DOHH2 (cell line): ENCODE results near the gene GLYATL3.

Source experiments
- H3F3A ChIP-seq: fragments of 200-600 bp; sonication (generic), shearing (Covaris generic); 2 replicates; pipeline ENCODE4 v1.6.0; 2016; ENCODE audit warnings: antibody characterized with exemption, mild to moderate bottlenecking; ENCODE audit not compliant: control insufficient read depth, insufficient read depth
- H3K27ac ChIP-seq: fragments of 200-600 bp; sonication (generic); 2 replicates; pipeline ENCODE4 v1.5.1; 2014; ENCODE audit warnings: low read depth, mild to moderate bottlenecking, low read length, moderate library complexity
- H3K27me3 ChIP-seq: fragments of 200-600 bp; sonication (generic); 2 replicates; pipeline ENCODE4 v1.6.1; 2014; ENCODE audit warnings: mild to moderate bottlenecking, low read length, mixed read lengths; ENCODE audit not compliant: control insufficient read depth
- H3K36me3 ChIP-seq: fragments of 200-600 bp; sonication (generic); 2 replicates; pipeline ENCODE4 v1.6.1; 2014; ENCODE audit warnings: mild to moderate bottlenecking, low read length, moderate library complexity, mixed read lengths; ENCODE audit not compliant: control insufficient read depth
- H3K4me1 ChIP-seq: fragments of 200-600 bp; sonication (generic); 2 replicates; pipeline ENCODE4 v1.6.1; 2014; ENCODE audit warnings: mild to moderate bottlenecking, low read length, mixed read lengths; ENCODE audit not compliant: control insufficient read depth
- H3K4me2 ChIP-seq: fragments of 200-600 bp; sonication (generic); 2 replicates; pipeline ENCODE4 v1.6.0; 2014; ENCODE audit warnings: mild to moderate bottlenecking, low read length, moderate library complexity
- H3K4me3 ChIP-seq: fragments of 200-600 bp; sonication (generic); 2 replicates; pipeline ENCODE4 v1.5.1; 2014; ENCODE audit warnings: mild to moderate bottlenecking, low read length, mixed read lengths
- H3K79me2 ChIP-seq: fragments of 200-600 bp; sonication (generic); 2 replicates; pipeline ENCODE4 v1.6.1; 2014; ENCODE audit warnings: mild to moderate bottlenecking, low read length, mixed read lengths; ENCODE audit not compliant: control insufficient read depth
- H3K9me2 ChIP-seq: fragments of 200-600 bp; sonication (generic); replicated peaks from 2 replicates; pipeline ENCODE4 v1.6.1; 2014; ENCODE audit warnings: mild to moderate bottlenecking, low read length, mixed read lengths; ENCODE audit not compliant: control insufficient read depth
- H3K9me3 ChIP-seq: fragments of 200-600 bp; sonication (generic); 2 replicates; pipeline ENCODE4 v1.6.1; 2014; ENCODE audit warnings: antibody characterized with exemption, low read length, mixed read lengths; ENCODE audit not compliant: control insufficient read depth, insufficient read depth
- H4K20me1 ChIP-seq: fragments of 200-600 bp; sonication (generic); 2 replicates; pipeline ENCODE4 v1.6.0; 2014; ENCODE audit warnings: low read depth, mild to moderate bottlenecking, antibody characterized with exemption, low read length, moderate library complexity; ENCODE audit not compliant: control insufficient read depth, insufficient read depth
- EZH2phosphoT487 ChIP-seq: fragments of 200-600 bp; sonication (generic); IDR thresholded peaks from 2 replicates; pipeline ENCODE4 v1.6.1; 2017; ENCODE audit warnings: borderline replicate concordance, mild to moderate bottlenecking, antibody characterized with exemption, low read length, moderate library complexity, mixed read lengths
- TF ChIP-seq, protein P1 (sequence below): fragments of 200-600 bp; sonication (generic); IDR thresholded peaks from one replicate; pipeline ENCODE4 v1.5.1; 2014; ENCODE audit warnings: antibody characterized with exemption, mild to moderate bottlenecking, low read depth, low read length; ENCODE audit not compliant: poor library complexity, severe bottlenecking

GLYATL3 gene

DNA sequence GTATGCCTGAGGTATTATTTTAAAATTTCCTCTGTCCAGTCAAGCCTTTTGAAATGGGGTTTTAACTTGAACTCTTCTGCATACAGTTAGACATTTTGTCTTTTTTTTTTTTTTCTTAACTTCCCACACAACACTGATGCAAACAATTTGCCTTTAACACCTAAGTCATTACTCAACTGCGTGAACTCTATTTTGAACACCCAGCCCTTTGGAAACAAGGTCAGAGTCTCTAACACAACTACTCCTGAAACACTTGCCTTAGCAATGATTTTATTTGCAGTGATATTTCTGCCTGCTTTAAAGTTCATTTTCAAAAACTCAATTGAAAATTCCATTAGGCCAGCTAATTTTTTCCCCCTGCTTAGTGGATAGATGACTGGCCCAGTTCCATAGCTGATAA, 24.2 kb downstream of the GLYATL3 start:
- TF ChIP-seq EZH2phosphoT487, result no peak
- TF ChIP-seq, protein P1, sequence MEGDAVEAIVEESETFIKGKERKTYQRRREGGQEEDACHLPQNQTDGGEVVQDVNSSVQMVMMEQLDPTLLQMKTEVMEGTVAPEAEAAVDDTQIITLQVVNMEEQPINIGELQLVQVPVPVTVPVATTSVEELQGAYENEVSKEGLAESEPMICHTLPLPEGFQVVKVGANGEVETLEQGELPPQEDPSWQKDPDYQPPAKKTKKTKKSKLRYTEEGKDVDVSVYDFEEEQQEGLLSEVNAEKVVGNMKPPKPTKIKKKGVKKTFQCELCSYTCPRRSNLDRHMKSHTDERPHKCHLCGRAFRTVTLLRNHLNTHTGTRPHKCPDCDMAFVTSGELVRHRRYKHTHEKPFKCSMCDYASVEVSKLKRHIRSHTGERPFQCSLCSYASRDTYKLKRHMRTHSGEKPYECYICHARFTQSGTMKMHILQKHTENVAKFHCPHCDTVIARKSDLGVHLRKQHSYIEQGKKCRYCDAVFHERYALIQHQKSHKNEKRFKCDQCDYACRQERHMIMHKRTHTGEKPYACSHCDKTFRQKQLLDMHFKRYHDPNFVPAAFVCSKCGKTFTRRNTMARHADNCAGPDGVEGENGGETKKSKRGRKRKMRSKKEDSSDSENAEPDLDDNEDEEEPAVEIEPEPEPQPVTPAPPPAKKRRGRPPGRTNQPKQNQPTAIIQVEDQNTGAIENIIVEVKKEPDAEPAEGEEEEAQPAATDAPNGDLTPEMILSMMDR, result no peak
- H3K79me2 ChIP-seq, result no peaks in the 10 kb centered on the region

DNA sequence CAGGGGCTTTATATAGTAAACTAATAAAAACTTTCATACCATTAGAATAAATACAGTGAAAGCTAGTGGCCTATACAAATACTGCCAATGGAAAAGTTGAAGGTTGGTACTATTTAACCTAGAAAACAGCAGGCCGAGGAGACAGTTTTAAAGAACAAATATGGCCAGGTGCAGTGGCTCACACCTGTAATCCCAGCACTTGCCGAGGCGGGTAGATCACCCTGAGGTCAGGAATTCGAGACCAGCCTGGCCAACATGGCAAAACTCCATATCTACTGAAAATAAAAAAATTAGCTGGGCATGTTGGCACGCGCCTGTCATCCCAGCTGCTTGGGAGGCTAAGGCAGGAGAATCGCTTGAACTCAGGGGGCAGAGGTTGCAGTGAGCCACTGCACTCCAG, 24.8 kb downstream of the GLYATL3 start:
- no peaks in the 10 kb centered on the region for H4K20me1 ChIP-seq
- H3K27me3 ChIP-seq, result no peaks in the 10 kb centered on the region
- no peaks in the 10 kb centered on the region for H3K9me3 ChIP-seq
- no peak overlapping the region for H3K4me3 ChIP-seq
- no peaks in the 10 kb centered on the region for H3K9me2 ChIP-seq
- H3K4me2 ChIP-seq, result no peak overlapping the region
- H3K27ac ChIP-seq, result no peak overlapping the region
- no peaks in the 10 kb centered on the region for H3F3A ChIP-seq
- TF ChIP-seq, protein P1, result no peak
- no peak for TF ChIP-seq EZH2phosphoT487
- no peaks in the 10 kb centered on the region for H3K36me3 ChIP-seq
- H3K4me1 ChIP-seq, result no peaks in the 10 kb centered on the region
- no peaks in the 10 kb centered on the region for H3K79me2 ChIP-seq

More for the DNA sequence above, 24.2 kb downstream of the GLYATL3 start:
- no peak overlapping the region for H3K27ac ChIP-seq
- no peaks in the 10 kb centered on the region for H3K4me1 ChIP-seq
- no peak overlapping the region for H3K4me2 ChIP-seq
- H3K9me2 ChIP-seq, result no peaks in the 10 kb centered on the region
- H3K27me3 ChIP-seq, result no peaks in the 10 kb centered on the region
- H3K4me3 ChIP-seq, result no peak overlapping the region
- no peaks in the 10 kb centered on the region for H3K9me3 ChIP-seq
- H3K36me3 ChIP-seq, result no peaks in the 10 kb centered on the region
- no peaks in the 10 kb centered on the region for H4K20me1 ChIP-seq
- H3F3A ChIP-seq, result no peaks in the 10 kb centered on the region

DNA sequence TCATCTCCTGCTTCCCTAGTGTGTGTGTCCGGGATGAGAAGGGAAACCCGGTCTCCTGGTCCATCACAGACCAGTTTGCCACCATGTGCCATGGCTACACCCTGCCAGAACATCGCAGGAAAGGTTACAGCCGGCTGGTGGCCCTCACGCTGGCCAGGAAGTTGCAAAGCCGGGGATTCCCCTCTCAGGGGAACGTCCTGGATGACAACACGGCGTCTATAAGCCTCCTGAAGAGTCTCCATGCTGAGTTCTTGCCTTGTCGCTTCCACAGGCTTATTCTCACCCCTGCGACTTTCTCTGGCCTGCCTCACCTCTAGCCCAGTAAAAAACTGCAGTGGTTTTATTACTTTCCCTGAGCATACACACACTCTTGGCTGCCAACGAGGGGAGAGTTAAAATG, 26.9 kb downstream of the GLYATL3 start:
- Histone ChIP-seq H3K9me2 (no peaks in the 10 kb centered on the region), H3K9me3 (no peaks in the 10 kb centered on the region), H3K36me3 (no peaks in the 10 kb centered on the region), H3K4me2 (no peak overlapping the region), H3K27ac (no peak overlapping the region), H4K20me1 (no peaks in the 10 kb centered on the region), H3K27me3 (no peaks in the 10 kb centered on the region), H3K79me2 (no peaks in the 10 kb centered on the region), H3F3A (no peaks in the 10 kb centered on the region), H3K4me1 (no peaks in the 10 kb centered on the region), H3K4me3 (no peak overlapping the region)
- TF ChIP-seq, protein P1, result no peak
- TF ChIP-seq EZH2phosphoT487, result no peak

DNA sequence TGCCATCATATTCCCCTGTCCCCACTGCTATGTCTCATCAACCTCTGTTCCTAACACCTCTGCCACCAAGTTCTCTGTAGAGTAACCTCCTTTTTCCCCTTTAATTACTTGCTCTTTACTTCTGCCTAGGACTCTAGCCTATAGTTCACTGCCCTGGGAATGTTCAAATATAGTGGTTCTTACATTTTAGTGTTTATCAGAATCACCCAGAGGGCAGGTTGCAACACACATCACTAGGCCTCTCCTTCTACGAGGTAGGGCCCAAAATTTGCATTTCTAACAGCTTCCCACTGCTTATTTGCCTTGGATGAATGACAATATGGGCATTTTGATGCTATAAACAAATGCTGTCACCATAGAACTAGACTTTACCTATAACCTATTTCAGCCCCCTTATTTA, 27.6 kb downstream of the GLYATL3 start:
- TF ChIP-seq, protein P1, result no peak
- TF ChIP-seq EZH2phosphoT487, result no peak
- Histone ChIP-seq H3K9me2 (no peaks in the 10 kb centered on the region), H3K27ac (no peak overlapping the region)

More for the DNA sequence above, 27.6 kb downstream of the GLYATL3 start:
- Histone ChIP-seq H3K36me3 (no peaks in the 10 kb centered on the region), H3K9me3 (no peaks in the 10 kb centered on the region), H3F3A (no peaks in the 10 kb centered on the region), H3K79me2 (no peaks in the 10 kb centered on the region), H3K4me3 (no peak overlapping the region), H4K20me1 (no peaks in the 10 kb centered on the region), H3K4me1 (no peaks in the 10 kb centered on the region), H3K4me2 (no peak overlapping the region), H3K27me3 (no peaks in the 10 kb centered on the region)
